HG03060 (cell line): ENCODE data around the gene TRDN.

Source experiments
- ATAC-seq: cut with Tn5 transposase; IDR thresholded peaks from one replicate; pipeline ENCODE4 v1.9.1; 2021; ENCODE audit warnings: low read depth, moderate number of reproducible peaks; ENCODE audit not compliant: unreplicated experiment

Gene TRDN, protein sequence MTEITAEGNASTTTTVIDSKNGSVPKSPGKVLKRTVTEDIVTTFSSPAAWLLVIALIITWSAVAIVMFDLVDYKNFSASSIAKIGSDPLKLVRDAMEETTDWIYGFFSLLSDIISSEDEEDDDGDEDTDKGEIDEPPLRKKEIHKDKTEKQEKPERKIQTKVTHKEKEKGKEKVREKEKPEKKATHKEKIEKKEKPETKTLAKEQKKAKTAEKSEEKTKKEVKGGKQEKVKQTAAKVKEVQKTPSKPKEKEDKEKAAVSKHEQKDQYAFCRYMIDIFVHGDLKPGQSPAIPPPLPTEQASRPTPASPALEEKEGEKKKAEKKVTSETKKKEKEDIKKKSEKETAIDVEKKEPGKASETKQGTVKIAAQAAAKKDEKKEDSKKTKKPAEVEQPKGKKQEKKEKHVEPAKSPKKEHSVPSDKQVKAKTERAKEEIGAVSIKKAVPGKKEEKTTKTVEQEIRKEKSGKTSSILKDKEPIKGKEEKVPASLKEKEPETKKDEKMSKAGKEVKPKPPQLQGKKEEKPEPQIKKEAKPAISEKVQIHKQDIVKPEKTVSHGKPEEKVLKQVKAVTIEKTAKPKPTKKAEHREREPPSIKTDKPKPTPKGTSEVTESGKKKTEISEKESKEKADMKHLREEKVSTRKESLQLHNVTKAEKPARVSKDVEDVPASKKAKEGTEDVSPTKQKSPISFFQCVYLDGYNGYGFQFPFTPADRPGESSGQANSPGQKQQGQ

DNA sequence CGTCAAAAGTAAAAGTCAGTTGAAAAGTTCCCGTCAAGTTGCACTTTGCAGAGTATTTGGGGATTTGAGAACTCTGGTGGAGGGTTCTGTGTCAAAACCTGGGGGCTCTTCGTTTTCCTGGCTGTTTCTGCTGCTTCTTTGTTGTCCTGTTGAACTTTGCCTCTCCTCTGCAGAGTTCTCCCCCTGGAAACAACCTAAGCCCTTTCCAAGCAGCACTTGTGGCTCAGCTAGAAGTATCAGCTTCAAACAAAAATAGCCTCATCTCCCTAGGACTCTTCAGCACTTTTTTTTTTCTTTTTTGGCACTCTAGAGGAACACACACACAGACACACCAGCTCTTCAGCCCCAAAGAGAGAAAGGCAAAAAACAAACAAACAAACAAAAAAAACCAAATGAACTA, at the start of gene TRDN:
Gene TRDN (minus strand): TSS at position 169 of the 400 bp plus-strand sequence. CDS start 175 bp downstream, outside the sequence.
- ATAC-seq, result no peak

DNA sequence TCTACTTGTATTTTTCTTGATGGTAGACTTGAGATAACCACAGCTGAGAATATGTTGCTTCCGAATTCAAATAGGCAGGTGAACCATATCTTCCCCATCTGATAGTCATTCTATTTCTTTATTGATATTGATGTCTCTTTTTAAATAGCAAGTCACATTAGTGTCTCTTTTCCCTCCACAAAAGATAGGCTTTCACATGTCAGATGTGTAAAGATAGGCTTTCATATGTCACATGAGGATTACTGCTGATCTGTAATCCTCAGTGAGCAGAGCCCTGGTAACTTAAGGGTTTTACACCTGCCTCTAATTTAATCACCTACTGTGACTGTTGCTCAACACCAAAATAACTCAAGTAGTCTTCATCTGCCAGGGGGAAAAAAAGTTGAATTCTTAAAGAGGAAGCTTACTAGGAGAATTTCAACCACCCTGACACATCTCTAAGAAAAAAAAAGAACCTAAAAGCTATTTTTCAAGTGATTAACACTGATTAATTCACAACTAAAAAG, 45.3 kb upstream of the TRDN start:
- no peak for ATAC-seq

- no peak for ATAC-seq
Measured at GRCh38 chr6:123677897-123678296, 41.1 kb upstream of the TRDN start.

DNA sequence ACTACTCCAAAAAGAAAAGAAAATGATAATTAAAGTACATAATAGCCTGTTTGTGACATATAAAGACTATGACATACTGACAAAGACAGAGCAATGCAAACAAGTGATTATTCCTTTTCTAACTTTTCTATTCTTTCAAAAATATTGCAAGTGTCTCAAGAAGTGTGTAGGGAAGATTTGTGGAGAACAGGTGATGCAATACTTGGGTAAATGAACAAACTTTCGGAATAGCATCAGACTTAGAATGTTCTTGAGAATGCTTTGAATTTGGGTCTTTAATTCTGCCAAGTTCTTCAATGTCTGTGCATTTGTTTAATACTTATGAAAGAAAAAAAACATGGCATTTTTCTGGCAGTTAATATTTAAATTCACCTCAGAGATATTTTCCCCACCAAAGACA, 40.0 kb upstream of the TRDN start:
- ATAC-seq, result no peak

DNA sequence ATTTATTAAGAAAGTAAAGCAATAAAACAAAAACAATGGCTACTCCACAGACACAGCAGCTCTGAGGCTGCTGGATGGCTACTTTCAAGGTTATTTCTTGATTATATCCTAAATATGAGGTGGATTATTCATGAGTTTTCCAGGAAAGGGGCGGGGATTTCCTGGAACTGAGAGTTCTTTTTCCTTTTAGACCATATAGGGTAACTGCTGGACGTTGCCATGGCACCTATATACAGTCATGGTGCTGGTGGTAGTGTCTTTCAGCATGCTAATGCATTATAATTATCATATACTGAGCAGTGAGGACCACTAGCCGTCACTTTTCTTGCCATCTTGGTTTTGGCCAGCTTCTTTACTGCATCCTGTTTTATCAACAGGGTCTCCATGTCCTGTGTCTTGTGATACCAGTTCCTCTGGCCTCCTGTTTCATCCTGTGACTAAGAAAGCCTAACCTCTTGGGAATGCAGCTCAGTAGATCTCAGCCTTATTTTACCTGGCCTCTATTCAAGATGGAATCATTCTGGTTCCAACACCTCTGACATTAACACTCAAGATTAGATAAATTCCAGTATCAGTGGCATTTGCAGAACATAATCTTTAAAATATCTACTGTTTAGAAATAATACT, 32.3 kb upstream of the TRDN start:
- no peak for ATAC-seq

- ATAC-seq, result no peak
Measured at GRCh38 chr6:123668063-123668462, 31.3 kb upstream of the TRDN start.

DNA sequence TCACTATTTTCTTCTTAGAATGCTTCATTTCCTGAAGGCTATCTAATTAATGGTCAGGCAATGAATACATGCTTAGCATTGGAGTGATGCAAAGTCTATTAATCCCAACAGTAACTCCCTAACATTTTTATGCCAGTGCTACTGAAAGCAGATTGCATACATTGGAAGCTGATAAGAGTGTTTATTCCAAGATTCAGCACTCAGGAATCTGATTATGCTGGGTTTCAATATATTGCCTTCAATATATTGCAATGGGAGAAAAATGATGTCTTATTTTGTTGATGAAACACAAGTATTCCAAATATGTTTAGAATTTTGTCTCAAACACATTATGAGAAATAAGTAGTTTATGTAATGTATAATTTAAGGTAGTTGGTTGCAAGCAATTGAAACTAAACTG, 26.7 kb upstream of the TRDN start:
- no peak for ATAC-seq

GRCh38 chr6:123662757-123663156, 26.0 kb upstream of the TRDN start:
- no peak for ATAC-seq

DNA sequence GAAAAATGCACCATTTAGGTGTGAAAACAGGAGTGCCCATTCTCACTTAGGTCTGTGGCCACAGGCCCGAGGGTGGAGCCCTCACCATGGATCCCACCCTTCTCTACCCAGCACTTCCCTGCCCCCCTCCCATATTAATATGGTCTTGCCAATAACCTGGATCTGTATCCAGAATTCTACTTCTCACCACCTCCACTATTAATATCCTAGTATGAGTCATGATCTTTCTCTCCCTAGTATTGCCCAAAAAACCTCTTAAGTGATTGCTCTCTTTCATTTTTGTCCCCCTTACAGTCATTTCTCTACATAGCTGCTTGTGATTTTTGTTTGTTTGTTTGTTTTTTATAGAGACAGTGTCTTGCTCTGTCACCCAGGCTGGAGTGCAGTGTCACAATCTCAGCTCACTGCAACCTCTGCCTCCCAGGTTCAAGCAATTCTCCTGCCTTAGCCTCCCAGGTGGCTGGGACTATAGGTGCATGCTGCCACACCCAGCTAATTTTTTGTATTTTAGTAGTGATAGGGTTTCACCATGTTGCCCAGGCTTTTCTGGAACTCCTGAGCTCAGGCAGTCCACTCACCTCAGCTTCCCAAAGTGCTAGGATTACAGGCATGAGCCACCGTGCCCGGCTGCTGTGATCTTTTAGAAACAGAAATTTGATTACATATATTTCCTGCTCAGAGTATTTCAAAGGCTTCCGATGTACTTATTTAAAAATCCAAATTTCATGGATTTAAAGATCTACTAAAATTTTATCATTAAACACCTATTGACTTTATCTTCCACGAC, 24.5 kb upstream of the TRDN start:
- no peak for ATAC-seq

DNA sequence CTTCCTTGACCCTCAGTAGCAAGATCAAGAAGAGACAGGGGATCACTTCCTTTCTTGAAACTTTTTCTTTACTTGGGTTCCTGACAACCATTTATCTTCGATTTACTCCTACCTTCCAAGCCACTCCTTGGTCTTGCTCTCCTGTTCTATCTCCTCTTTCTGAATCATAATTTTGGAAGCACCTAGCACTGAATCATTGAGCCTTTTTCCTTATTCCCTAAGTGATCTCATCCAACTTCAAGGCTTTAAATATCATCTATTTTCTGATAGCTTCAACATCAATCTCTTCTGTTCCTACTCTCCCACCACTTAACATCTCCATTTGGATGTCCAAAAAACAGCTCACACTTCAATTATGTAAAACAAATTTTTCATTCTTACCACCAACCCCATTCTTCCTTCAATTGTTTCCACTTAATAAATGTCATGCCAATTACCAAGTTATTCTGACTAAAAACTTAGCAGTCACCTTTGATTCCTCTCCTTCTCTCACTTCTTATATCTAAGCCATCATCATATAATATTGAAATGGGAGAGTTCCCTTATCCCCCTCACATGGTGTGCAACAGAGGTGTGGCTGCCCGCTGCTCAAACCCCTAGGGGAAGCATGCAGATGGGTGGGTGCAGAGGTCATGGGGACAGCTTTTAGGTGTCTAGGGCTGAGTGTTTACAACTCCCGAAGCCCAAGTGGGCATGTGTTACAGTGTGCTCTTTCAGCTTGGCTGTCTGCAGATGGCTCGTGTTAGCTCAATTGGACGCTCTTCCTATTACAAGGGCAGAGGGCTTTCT, 23.4 kb upstream of the TRDN start:
- no peak for ATAC-seq

DNA sequence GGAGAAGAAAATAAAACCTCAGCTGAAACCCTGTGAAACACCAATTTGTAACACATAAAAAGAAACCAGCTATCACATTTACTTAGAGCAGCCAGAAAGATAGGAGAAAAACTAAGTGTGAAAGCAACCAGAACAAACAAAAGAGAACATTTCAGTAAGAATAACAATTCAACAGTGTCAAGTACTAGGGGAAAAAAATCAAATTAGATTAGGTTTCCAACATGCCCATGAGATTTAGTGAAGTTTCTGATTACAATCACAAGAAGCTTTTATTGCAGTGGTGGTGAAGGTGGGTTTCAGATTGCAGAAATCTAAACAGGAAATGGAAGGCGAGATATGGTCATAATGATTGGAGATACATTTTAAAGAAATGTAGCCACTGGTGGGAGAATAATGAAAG, 22.1 kb upstream of the TRDN start:
- ATAC-seq, result no peak

- ATAC-seq, result peak; percentile 80
Measured at GRCh38 chr6:123655521-123656306, 19.0 kb upstream of the TRDN start.

DNA sequence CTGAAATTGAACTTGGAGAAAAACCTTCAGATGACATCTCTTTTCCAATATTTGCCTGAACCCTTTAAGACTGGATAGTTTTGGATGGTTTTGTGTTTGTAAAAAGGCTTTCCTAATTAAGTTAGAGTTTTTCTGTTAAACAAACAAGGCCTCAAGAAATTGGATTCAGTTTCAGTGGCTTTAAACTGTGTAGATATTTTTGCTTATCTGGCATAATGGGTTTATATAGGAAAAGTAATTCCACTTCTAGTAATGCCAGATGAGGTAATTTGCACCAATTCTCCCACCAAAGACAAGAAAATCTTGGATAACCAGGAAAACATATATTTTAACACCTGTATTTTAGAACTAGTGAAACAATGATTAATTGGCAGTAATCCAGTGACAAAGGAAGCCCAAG, 12.0 kb upstream of the TRDN start:
- no peak for ATAC-seq

GRCh38 chr6:123648020-123648580, 11.3 kb upstream of the TRDN start:
- ATAC-seq, result no peak

DNA sequence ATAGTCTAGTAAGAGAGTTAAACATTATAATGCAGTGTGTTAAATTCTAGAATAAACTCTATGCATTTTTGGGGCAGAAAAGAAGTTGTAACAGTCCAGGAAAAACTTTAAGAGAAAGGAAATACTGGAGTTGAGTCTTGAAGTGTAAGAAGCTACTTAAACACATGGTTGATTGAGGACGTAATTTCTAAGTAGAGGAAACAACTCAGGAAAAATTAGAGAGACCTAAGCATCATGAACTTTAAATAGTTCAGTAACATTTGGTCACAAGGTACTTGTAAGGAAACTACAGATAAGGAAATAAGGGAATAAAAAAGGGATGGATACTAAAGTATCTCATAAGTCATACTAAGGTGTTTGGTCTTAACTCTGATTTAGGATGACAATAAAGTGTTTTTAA, 4.7 kb upstream of the TRDN start:
- ATAC-seq, result no peak

GRCh38 chr6:123640567-123641187, 3.9 kb upstream of the TRDN start:
- no peak for ATAC-seq

DNA sequence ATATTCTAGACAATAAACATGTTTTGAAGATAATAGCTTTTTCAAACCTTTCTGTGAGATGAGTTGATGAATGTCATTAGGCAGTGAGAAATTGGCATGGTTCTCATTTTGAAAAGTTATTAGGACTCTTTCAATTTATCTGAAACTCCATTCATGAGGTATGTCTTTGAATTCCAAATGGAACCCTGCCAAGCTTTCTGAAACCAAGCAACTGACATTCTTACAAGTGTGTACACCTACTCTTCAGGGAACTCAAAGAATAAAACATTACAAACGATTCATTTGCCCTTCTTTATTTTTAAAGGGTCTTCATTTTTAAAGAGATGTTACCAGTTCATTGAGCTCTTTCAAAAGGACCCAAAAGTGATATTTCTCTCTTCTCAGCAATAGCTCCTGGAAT, 2.1 kb upstream of the TRDN start:
- no peak for ATAC-seq

GRCh38 chr6:123636282-123636681, 468 bp downstream of the TRDN start:
- no peak for ATAC-seq
